Stomach (tissue), 4 donors: ENCODE data around the gene VASP.

Experiments
- EP300 ChIP-seq: sonication (generic); formaldehyde crosslinking; IDR thresholded peaks from one replicate; pipeline ENCODE4 v1.6.1; 2017; ENCODE audit warnings: antibody characterized with exemption
- POLR2A ChIP-seq, 4 donors: fragments of 450-650 bp; IDR thresholded peaks; one replicate each; pipeline ENCODE4 v1.6.1; 2016; ENCODE audit warnings: antibody characterized with exemption in 4 of 4, control low read depth in 2 of 4, mild to moderate bottlenecking in 1 of 4, moderate library complexity in 1 of 4
- POLR2AphosphoS5 ChIP-seq, 3 donors: sonication (generic); formaldehyde crosslinking; IDR thresholded peaks; one replicate each; pipeline ENCODE4 v1.6.1; 2016; ENCODE audit warnings: antibody characterized with exemption in 3 of 3
- TF ChIP-seq, protein P1 (sequence below), 7 experiments: fragments of 450-650 bp in 4 of 7; fragments of 200-600 bp in 3 of 7; sonication (generic) in 3 of 7; IDR thresholded peaks; one replicate each; pipeline ENCODE4 v1.5.1; 2016 to 2019; ENCODE audit warnings: antibody characterized with exemption in 7 of 7, control low read depth in 2 of 7, mild to moderate bottlenecking in 1 of 7

GRCh38 chr19:45502111-45502510 lies 5.2 kb upstream of the VASP start:
- TF ChIP-seq EP300: no peak
- TF ChIP-seq, protein P1, sequence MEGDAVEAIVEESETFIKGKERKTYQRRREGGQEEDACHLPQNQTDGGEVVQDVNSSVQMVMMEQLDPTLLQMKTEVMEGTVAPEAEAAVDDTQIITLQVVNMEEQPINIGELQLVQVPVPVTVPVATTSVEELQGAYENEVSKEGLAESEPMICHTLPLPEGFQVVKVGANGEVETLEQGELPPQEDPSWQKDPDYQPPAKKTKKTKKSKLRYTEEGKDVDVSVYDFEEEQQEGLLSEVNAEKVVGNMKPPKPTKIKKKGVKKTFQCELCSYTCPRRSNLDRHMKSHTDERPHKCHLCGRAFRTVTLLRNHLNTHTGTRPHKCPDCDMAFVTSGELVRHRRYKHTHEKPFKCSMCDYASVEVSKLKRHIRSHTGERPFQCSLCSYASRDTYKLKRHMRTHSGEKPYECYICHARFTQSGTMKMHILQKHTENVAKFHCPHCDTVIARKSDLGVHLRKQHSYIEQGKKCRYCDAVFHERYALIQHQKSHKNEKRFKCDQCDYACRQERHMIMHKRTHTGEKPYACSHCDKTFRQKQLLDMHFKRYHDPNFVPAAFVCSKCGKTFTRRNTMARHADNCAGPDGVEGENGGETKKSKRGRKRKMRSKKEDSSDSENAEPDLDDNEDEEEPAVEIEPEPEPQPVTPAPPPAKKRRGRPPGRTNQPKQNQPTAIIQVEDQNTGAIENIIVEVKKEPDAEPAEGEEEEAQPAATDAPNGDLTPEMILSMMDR (IDR thresholded peaks at IDR 0.05): no peak
- TF ChIP-seq POLR2AphosphoS5 (IDR thresholded peaks at IDR 0.05): no peak
- TF ChIP-seq POLR2A (IDR thresholded peaks at IDR 0.05): no peak
